Sigmoid colon (tissue), 7 donors: ENCODE data around the gene HEPN1. TPM values are rescaled to one million over a fixed set of nuclear protein-coding genes. Genes with fewer than 3 reads are reported as not detected.

Experiments used
- DNase-seq: peaks from one replicate; pipeline ENCODE4 v3.0.0-alpha.2; 2019
- H3K27ac ChIP-seq, 4 donors: fragments of 200-600 bp; sonication (generic); one replicate each; pipeline ENCODE4 v1.5.1; 2016 to 2019; ENCODE audit warnings: mild to moderate bottlenecking in 1 of 4
- H3K27me3 ChIP-seq, 3 donors: fragments of 200-600 bp; sonication (generic); one replicate each; pipeline ENCODE4 v1.5.1; 2019; ENCODE audit warnings: mild to moderate bottlenecking in 1 of 3
- H3K36me3 ChIP-seq, 4 donors: fragments of 200-600 bp; sonication (generic); one replicate each; pipeline ENCODE4 v1.5.1; 2016 to 2019
- H3K4me1 ChIP-seq, 4 donors: fragments of 200-600 bp; sonication (generic); one replicate each; pipeline ENCODE4 v1.5.1; 2017 to 2019
- H3K4me3 ChIP-seq, 4 donors: fragments of 200-600 bp; sonication (generic); one replicate each; pipeline ENCODE4 v1.5.1; 2017 to 2019; ENCODE audit warnings: mild to moderate bottlenecking in 2 of 4, moderate library complexity in 1 of 4
- H3K9me3 ChIP-seq, 4 donors: fragments of 200-600 bp in 3 of 4; sonication (generic) in 3 of 4; one replicate each; pipeline versions ENCODE4 v1.5.1 to v1.6.1; 2013 to 2019
- EP300 ChIP-seq, 4 donors: sonication (generic); formaldehyde crosslinking; IDR thresholded peaks; one replicate each; pipeline ENCODE4 v1.6.1; 2017; ENCODE audit warnings: antibody characterized with exemption in 4 of 4
- POLR2A ChIP-seq, 2 donors: fragments of 450-650 bp; IDR thresholded peaks; one replicate each; pipeline ENCODE4 v1.6.1; 2016; ENCODE audit warnings: antibody characterized with exemption in 2 of 2, mild to moderate bottlenecking in 2 of 2, moderate library complexity in 2 of 2
- POLR2AphosphoS5 ChIP-seq, 4 donors: sonication (generic); formaldehyde crosslinking; IDR thresholded peaks; one replicate each; pipeline ENCODE4 v1.6.1; 2017; ENCODE audit warnings: antibody characterized with exemption in 4 of 4
- WGBS, 2 donors: extraction: QIAGEN DNeasy Blood & Tissue Kit; methylation state at CpG; one replicate each; pipeline ENCODE4 v1.1.7; 2013; 5-methylcytosine and 5-hydroxymethylcytosine counted together
- intact Hi-C: fragments of 100-400 bp; cut with DNase I; formaldehyde crosslinking; loops from one replicate; pipeline ENCODE4 v1.15.1; 2023
- polyA plus RNA-seq, 3 donors: library from polyadenylated mRNA; stranded (reverse); fragments of 200-250 nt; gene quantifications; one replicate each; pipeline ENCODE4 v1.2.3, GENCODE V29; 2013
- total RNA-seq, 4 donors: library from RNA; depleted of rRNA; stranded (reverse); fragments of >200 nt; gene quantifications; one replicate each; pipeline ENCODE4 v1.1.0, GENCODE V29; 2016
- TF ChIP-seq, protein P1 (sequence below), 4 experiments: fragments of 450-650 bp in 3 of 4; fragments of 200-600 bp in 1 of 4; IDR thresholded peaks; one replicate each; pipeline ENCODE4 v1.5.1; 2016 to 2019; ENCODE audit warnings: antibody characterized with exemption in 4 of 4, mild to moderate bottlenecking in 3 of 4, moderate library complexity in 2 of 4
- donor health status: healthy with polysubstance abuse.
- donor health status: Bipolar disorder and iron deficiency.
- donor health status: healthy.

Gene HEPN1
- total and polyA plus RNA-seq, 7 donors = 0.04 TPM; not detected in 6

DNA sequence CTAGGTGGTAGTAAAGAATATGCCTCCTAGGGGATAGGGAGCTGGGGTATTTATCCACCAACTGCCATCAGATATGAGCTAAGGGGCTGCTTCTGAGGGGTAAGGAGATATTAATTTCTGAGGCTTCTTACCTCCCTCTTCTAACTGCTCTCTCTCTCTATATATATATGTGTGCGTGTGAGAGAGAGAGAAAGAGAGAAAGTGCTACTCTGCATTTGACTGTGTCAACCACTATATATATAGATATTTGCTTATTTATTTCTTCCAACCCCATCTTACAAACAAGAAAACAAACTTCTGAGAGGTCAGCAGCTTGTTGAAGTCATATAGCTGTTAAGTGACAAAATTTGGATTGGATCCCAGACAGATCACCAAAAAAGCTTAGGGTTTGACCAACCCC, 22.7 kb downstream of the HEPN1 start:
- Histone ChIP-seq H3K27ac (no peak overlapping the region), H3K4me1 (no peaks in the 10 kb centered on the region), H3K27me3 (peaks cover 0 to under 1% (median 0%) of the 10 kb centered on the region in 3 donors), H3K4me3 (no peak overlapping the region), H3K9me3 (no peaks in the 10 kb centered on the region), H3K36me3 (no peaks in the 10 kb centered on the region)
- no peak for DNase-seq
- no peak for TF ChIP-seq POLR2A (IDR thresholded peaks at IDR 0.05)
- no peak for TF ChIP-seq EP300 (IDR thresholded peaks at IDR 0.05)
- TF ChIP-seq, protein P1, sequence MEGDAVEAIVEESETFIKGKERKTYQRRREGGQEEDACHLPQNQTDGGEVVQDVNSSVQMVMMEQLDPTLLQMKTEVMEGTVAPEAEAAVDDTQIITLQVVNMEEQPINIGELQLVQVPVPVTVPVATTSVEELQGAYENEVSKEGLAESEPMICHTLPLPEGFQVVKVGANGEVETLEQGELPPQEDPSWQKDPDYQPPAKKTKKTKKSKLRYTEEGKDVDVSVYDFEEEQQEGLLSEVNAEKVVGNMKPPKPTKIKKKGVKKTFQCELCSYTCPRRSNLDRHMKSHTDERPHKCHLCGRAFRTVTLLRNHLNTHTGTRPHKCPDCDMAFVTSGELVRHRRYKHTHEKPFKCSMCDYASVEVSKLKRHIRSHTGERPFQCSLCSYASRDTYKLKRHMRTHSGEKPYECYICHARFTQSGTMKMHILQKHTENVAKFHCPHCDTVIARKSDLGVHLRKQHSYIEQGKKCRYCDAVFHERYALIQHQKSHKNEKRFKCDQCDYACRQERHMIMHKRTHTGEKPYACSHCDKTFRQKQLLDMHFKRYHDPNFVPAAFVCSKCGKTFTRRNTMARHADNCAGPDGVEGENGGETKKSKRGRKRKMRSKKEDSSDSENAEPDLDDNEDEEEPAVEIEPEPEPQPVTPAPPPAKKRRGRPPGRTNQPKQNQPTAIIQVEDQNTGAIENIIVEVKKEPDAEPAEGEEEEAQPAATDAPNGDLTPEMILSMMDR (IDR thresholded peaks at IDR 0.05) = no peak
- no peak for TF ChIP-seq POLR2AphosphoS5 (IDR thresholded peaks at IDR 0.05)
- 82 to 84% methylated on average over 1 of the region's 1 CpG for WGBS, 2 donors
- intact Hi-C loops = no loop called here

DNA sequence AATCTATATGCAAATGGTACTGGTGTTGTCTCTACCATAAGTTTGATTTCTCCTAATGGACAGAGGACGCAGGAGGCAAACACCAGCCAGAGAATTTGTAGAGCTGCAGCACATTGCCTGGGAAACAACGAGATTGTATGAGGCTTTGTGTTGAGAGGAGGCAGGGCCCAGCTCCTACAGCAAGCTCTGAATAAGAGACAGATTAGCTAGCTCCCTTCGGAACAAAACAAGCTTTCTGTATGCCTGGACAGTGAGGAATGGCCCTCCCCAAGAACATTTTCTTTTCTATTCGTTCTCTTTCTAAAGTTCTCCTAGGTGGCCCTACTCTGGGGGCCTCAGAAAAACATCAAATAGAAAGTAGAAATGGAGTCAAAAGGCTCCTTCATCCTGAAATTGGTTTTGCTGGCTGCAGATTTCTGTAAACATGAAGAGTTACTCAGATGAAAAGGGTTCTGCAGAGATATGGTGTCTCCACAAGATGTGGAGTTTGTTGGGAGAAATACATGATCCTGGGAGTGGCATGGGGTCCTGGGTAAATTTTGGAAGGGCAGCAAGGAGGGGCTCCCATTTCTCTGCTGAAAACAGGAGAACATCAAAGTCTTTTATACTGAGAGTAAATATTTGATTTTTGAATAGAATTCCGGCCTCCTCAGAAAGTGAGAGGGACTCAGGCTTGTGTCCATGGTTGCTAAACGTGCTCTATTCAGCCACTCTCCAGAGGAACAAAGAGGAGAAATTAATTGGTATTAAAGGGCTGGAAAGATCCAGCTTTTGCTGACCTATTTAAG, 23.6 kb downstream of the HEPN1 start:
- intact Hi-C loops = no loop called here
- 47 to 71% methylated on average over 6 of the region's 6 CpGs for WGBS, 2 donors

DNA sequence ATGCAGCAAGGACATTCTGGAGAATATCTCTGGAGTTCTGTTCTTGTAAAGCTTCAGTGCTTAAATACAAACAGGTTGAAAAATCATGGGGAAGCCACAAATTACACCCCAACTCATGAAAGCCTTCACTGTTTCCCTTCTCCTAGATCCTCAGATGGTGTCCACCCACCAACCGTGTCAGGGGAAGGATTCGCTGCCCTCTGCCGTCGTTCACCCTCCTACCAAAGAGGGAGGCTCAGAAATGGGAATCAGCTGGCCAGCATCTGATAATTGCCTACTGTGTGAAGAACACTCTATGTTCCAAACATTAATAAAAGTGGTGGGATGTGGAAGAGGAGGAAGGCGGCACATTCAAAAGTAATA, 24.2 kb downstream of the HEPN1 start:
- 77 to 80% methylated on average over 5 of the region's 5 CpGs for WGBS, 2 donors
- no peak overlapping the region for H3K4me3 ChIP-seq
- H3K27me3 ChIP-seq = no peaks in the 10 kb centered on the region
- H3K4me1 ChIP-seq = no peaks in the 10 kb centered on the region
- H3K27ac ChIP-seq = no peak overlapping the region
- no peak for DNase-seq
- TF ChIP-seq, protein P1 (IDR thresholded peaks at IDR 0.05) = no peak
- TF ChIP-seq POLR2AphosphoS5 (IDR thresholded peaks at IDR 0.05) (no peak), POLR2A (IDR thresholded peaks at IDR 0.05) (no peak), EP300 (IDR thresholded peaks at IDR 0.05) (no peak)
- intact Hi-C loops = no loop called here
- H3K9me3 ChIP-seq = no peaks in the 10 kb centered on the region
- no peaks in the 10 kb centered on the region for H3K36me3 ChIP-seq

More for the DNA sequence above, 23.6 kb downstream of the HEPN1 start:
- TF ChIP-seq POLR2A (IDR thresholded peaks at IDR 0.05) (no peak), EP300 (IDR thresholded peaks at IDR 0.05) (no peak), POLR2AphosphoS5 (IDR thresholded peaks at IDR 0.05) (no peak)
- TF ChIP-seq, protein P1 (IDR thresholded peaks at IDR 0.05) = no peak
- Histone ChIP-seq H3K36me3 (no peaks in the 10 kb centered on the region), H3K4me1 (no peaks in the 10 kb centered on the region), H3K9me3 (no peaks in the 10 kb centered on the region), H3K4me3 (no peak overlapping the region), H3K27ac (no peak overlapping the region), H3K27me3 (no peaks in the 10 kb centered on the region)
- DNase-seq = no peak

DNA sequence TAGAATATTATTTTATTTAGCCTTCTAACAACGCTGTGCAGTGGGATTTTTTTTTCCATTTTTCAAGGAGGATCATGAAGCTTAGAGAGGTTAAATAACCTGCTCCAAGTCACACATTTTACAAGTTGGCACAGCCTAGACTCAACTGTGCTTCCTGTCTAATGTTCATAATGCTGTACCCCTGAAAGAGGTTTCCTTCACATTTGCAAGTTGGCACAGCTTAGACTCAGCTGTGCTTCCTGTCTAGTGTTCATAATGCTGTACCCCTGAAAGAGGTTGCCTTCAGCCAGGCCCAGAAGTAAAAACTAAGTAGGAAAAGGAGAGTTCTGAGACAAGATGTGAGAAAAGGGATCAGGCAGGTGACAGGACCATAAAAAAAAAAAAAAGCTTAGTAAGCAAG, 24.7 kb downstream of the HEPN1 start:
- H3K9me3 ChIP-seq = no peaks in the 10 kb centered on the region
- no peaks in the 10 kb centered on the region for H3K27me3 ChIP-seq
- H3K36me3 ChIP-seq = no peaks in the 10 kb centered on the region
- no peaks in the 10 kb centered on the region for H3K4me1 ChIP-seq
- no peak overlapping the region for H3K4me3 ChIP-seq
- 26 to 79% methylated on average over 1 of the region's 1 CpG for WGBS, 2 donors
- no peak for DNase-seq
- intact Hi-C loops = no loop called here
- no peak for TF ChIP-seq POLR2A (IDR thresholded peaks at IDR 0.05)
- TF ChIP-seq POLR2AphosphoS5 (IDR thresholded peaks at IDR 0.05) = no peak
- TF ChIP-seq, protein P1 (IDR thresholded peaks at IDR 0.05) = no peak
- TF ChIP-seq EP300 (IDR thresholded peaks at IDR 0.05) = no peak
- no peak overlapping the region for H3K27ac ChIP-seq

DNA sequence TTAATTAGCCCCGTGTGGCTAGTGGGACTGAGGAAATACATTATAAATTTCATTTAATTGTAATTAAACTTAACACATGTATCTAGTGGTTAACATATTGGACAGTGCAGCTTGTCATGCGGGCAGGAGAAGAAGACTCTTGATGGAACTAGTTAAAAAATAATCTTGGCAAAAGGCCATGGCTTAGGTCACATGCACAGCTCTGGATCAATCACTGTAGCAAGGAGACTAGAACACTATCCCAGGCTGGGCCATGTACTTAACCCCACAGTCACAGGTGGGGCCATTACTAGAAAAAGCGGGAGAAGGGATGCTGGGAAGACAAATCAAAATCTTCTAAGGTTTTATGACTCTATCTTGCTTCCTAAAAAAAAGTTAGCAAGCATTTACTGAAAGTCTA, 25.5 kb downstream of the HEPN1 start:
- H3K4me3 ChIP-seq = no peak overlapping the region
- no peak for DNase-seq
- 82 to 83% methylated on average over 3 of the region's 3 CpGs for WGBS, 2 donors
- no peaks in the 10 kb centered on the region for H3K9me3 ChIP-seq
- no peaks in the 10 kb centered on the region for H3K4me1 ChIP-seq
- no peaks in the 10 kb centered on the region for H3K27me3 ChIP-seq
- TF ChIP-seq POLR2A (IDR thresholded peaks at IDR 0.05) = no peak
- TF ChIP-seq POLR2AphosphoS5 (IDR thresholded peaks at IDR 0.05) = no peak
- TF ChIP-seq, protein P1 (IDR thresholded peaks at IDR 0.05) = no peak
- TF ChIP-seq EP300 (IDR thresholded peaks at IDR 0.05) = no peak
- no peak overlapping the region for H3K27ac ChIP-seq
- no peaks in the 10 kb centered on the region for H3K36me3 ChIP-seq
- intact Hi-C loops = no loop called here
